Measurements from ENCODE around the gene LAPTM4A.
"Not testable (repeated sequence)": the region's sequence is repeated elsewhere in the genome, so short reads cannot be mapped to it uniquely, and the experiment has no call there.

The LAPTM4A gene

GRCh38 chr2:20051532-20052228, at the start of gene LAPTM4A:
LAPTM4A (minus strand) TSS chr2:20051628; CDS start chr2:20051520, 108 bp downstream.
- peak; percentile 99 for DNase-seq (ENCODE audit: low read depth)

- no peak for DNase-seq (ENCODE audit: low read depth)
Observed at GRCh38 chr2:20100711-20101110, 49.3 kb upstream of the LAPTM4A start.

- DNase-seq (ENCODE audit: low read depth), result no peak
Observed at GRCh38 chr2:20099780-20100179, 48.4 kb upstream of the LAPTM4A start.

GRCh38 chr2:20097889-20098714, 46.7 kb upstream of the LAPTM4A start:
- DNase-seq (ENCODE audit: low read depth), result peak; percentile 60

GRCh38 chr2:20095469-20095868, 44.0 kb upstream of the LAPTM4A start:
- no peak for DNase-seq (ENCODE audit: low read depth)

- no peak for DNase-seq (ENCODE audit: low read depth)
Observed at GRCh38 chr2:20094955-20095354, 43.5 kb upstream of the LAPTM4A start.

- no peak for DNase-seq (ENCODE audit: low read depth)
Observed at GRCh38 chr2:20094142-20094755, 42.8 kb upstream of the LAPTM4A start.

- no peak for DNase-seq (ENCODE audit: low read depth)
Observed at GRCh38 chr2:20093263-20094141, 42.1 kb upstream of the LAPTM4A start.

GRCh38 chr2:20092901-20093235, 41.4 kb upstream of the LAPTM4A start:
- DNase-seq (ENCODE audit: low read depth), result no peak

GRCh38 chr2:20092226-20092900, 40.9 kb upstream of the LAPTM4A start:
- no peak for DNase-seq (ENCODE audit: low read depth)

- peak; percentile 98 for DNase-seq (ENCODE audit: low read depth)
Observed at GRCh38 chr2:20091305-20091991, 40.0 kb upstream of the LAPTM4A start.

- DNase-seq (ENCODE audit: low read depth), result no peak
Observed at GRCh38 chr2:20089715-20090464, 38.5 kb upstream of the LAPTM4A start.

- not testable (repeated sequence) for DNase-seq (ENCODE audit: low read depth)
Observed at GRCh38 chr2:20085909-20086308, 34.5 kb upstream of the LAPTM4A start.

GRCh38 chr2:20082812-20083211, 31.4 kb upstream of the LAPTM4A start:
- DNase-seq (ENCODE audit: low read depth), result not testable (repeated sequence)

- no peak for DNase-seq (ENCODE audit: low read depth)
Observed at GRCh38 chr2:20081841-20082240, 30.4 kb upstream of the LAPTM4A start.

- no peak for DNase-seq (ENCODE audit: low read depth)
Observed at GRCh38 chr2:20080839-20081415, 29.5 kb upstream of the LAPTM4A start.

GRCh38 chr2:20080428-20080827, 29.0 kb upstream of the LAPTM4A start:
- DNase-seq (ENCODE audit: low read depth), result no peak

- no peak for DNase-seq (ENCODE audit: low read depth)
Observed at GRCh38 chr2:20079546-20080115, 28.2 kb upstream of the LAPTM4A start.

- no peak for DNase-seq (ENCODE audit: low read depth)
Observed at GRCh38 chr2:20077411-20077940, 26.0 kb upstream of the LAPTM4A start.

All from HS-5 (cell line).